HepG2 (cell line): ENCODE measurements around the gene MPHOSPH8. TPM values are rescaled to one million over a fixed set of nuclear protein-coding genes. Genes with fewer than 3 reads are reported as not detected.

Experiments
- ATF4 ChIP-seq, 2 experiments: fragments of 450-650 bp in 1 of 2; sonication (generic) in 1 of 2; formaldehyde crosslinking; IDR thresholded peaks; 2 replicates each; pipeline versions ENCODE4 v1.5.0 to v1.8.0; 2020 to 2022; ENCODE audit warnings: mild to moderate bottlenecking in 1 of 2, missing genetic modification reagents in 1 of 2
- BRD4 ChIP-seq: sonication (generic); formaldehyde crosslinking; IDR thresholded peaks from 2 replicates; pipeline ENCODE4 v1.4.0; 2020; ENCODE audit warnings: missing genetic modification reagents
- GABPA ChIP-seq, 2 experiments: IDR thresholded peaks; 2 replicates each; pipeline ENCODE4 v1.6.1; 2011 to 2016; ENCODE audit warnings: low read depth in 2 of 2, low read length in 1 of 2, missing biosample characterization in 1 of 2, missing genetic modification characterization in 1 of 2
- HDAC2 ChIP-seq: sonication (generic); formaldehyde crosslinking; IDR thresholded peaks from 2 replicates; pipeline ENCODE4 v1.4.0; 2020; ENCODE audit warnings: missing genetic modification reagents
- HOXA3 ChIP-seq: sonication (generic); formaldehyde crosslinking; IDR thresholded peaks from 2 replicates; pipeline ENCODE4 v1.5.0; 2020; ENCODE audit warnings: missing genetic modification reagents
- IKZF5 ChIP-seq: IDR thresholded peaks from 2 replicates; pipeline ENCODE4 v1.6.1; 2018; ENCODE audit warnings: missing genetic modification reagents, mild to moderate bottlenecking, missing compliant biosample characterization
- MEIS1 ChIP-seq: sonication (generic); formaldehyde crosslinking; IDR thresholded peaks from 2 replicates; pipeline ENCODE4 v1.9.0; 2021; ENCODE audit warnings: mild to moderate bottlenecking, missing genetic modification reagents, moderate library complexity, borderline replicate concordance
- PBX3 ChIP-seq: sonication (generic); formaldehyde crosslinking; IDR thresholded peaks from 2 replicates; pipeline ENCODE4 v1.8.1; 2023; ENCODE audit warnings: missing genetic modification reagents, inconsistent platforms, borderline replicate concordance
- POLR2G ChIP-seq: fragments of 200-400 bp; formaldehyde crosslinking; IDR thresholded peaks from 2 replicates; pipeline ENCODE4 v1.6.1; 2018; ENCODE audit warnings: mild to moderate bottlenecking, low read depth, low read length, moderate library complexity
- RBFOX2 ChIP-seq: fragments of 200-400 bp; formaldehyde crosslinking; IDR thresholded peaks from 2 replicates; pipeline ENCODE4 v1.6.1; 2017; ENCODE audit warnings: low read depth, mild to moderate bottlenecking, low read length
- SALL2 ChIP-seq: sonication (generic); formaldehyde crosslinking; IDR thresholded peaks from 2 replicates; pipeline ENCODE4 v1.8.1; 2023; ENCODE audit warnings: mild to moderate bottlenecking, missing genetic modification reagents, inconsistent platforms
- SKI ChIP-seq: fragments of 450-650 bp; IDR thresholded peaks from one replicate; pipeline ENCODE4 v1.6.1; 2018; ENCODE audit warnings: mild to moderate bottlenecking; ENCODE audit not compliant: partially characterized antibody
- ZBTB14 ChIP-seq: sonication (generic); formaldehyde crosslinking; IDR thresholded peaks from 2 replicates; pipeline ENCODE4 v1.4.0; 2020; ENCODE audit warnings: missing genetic modification reagents
- ZBTB2 ChIP-seq: sonication (generic); formaldehyde crosslinking; IDR thresholded peaks from 2 replicates; pipeline ENCODE4 v1.8.0; 2022; ENCODE audit warnings: low read depth, missing genetic modification reagents
- ZFP36L2 ChIP-seq: sonication (generic); formaldehyde crosslinking; IDR thresholded peaks from 2 replicates; pipeline ENCODE4 v1.4.0; 2020; ENCODE audit warnings: missing genetic modification reagents
- ZNF20 ChIP-seq: sonication (generic); formaldehyde crosslinking; IDR thresholded peaks from 2 replicates; pipeline ENCODE4 v1.4.0; 2020; ENCODE audit warnings: mild to moderate bottlenecking, moderate library complexity, missing genetic modification reagents
- ZNF574 ChIP-seq: sonication (generic); formaldehyde crosslinking; IDR thresholded peaks from 2 replicates; pipeline ENCODE4 v1.4.0; 2020; ENCODE audit warnings: missing genetic modification reagents
- ZNF746 ChIP-seq: sonication (generic); formaldehyde crosslinking; IDR thresholded peaks from 2 replicates; pipeline ENCODE4 v1.8.0; 2022; ENCODE audit warnings: mild to moderate bottlenecking, missing genetic modification reagents
- ZNF766 ChIP-seq: sonication (generic); formaldehyde crosslinking; IDR thresholded peaks from 2 replicates; pipeline ENCODE4 v1.5.0; 2020; ENCODE audit warnings: missing genetic modification reagents, borderline replicate concordance
- ZNF878 ChIP-seq: sonication (generic); formaldehyde crosslinking; IDR thresholded peaks from 2 replicates; pipeline ENCODE4 v1.8.1; 2023; ENCODE audit warnings: mild to moderate bottlenecking, missing genetic modification reagents, moderate library complexity
- polyA plus RNA-seq, 8 experiments: library from polyadenylated mRNA; depleted of rRNA in 3 of 8; stranded (reverse) in 7 of 8; unstranded in 1 of 8; fragments of >200 nt; fragmentation: Illumina TruSeq in 4 of 8; extraction: Trizol in 4 of 8; gene quantifications; 2 replicates each; pipeline versions ENCODE4 v1.2.1 to v1.2.3, GENCODE V29; 2011 to 2016; ENCODE audit warnings: low read depth in 4 of 8, missing spikeins in 1 of 8, mixed read lengths in 1 of 8; ENCODE audit not compliant: insufficient read depth in 1 of 8
- total RNA-seq, 5 experiments: library from RNA; depleted of rRNA; stranded (reverse); fragments of >200 nt; fragmentation: Illumina TruSeq; extraction: Trizol; gene quantifications; 2 replicates each; pipeline ENCODE4 v1.2.3, GENCODE V29; 2016; ENCODE audit warnings: low read depth in 1 of 5

Gene MPHOSPH8
- total and polyA plus RNA-seq, 2 of the 13 experiments (the other 11 are each of a cell fraction or from before 2014, with no cell fraction given): 17.3 to 20.9 TPM

GRCh38 chr13:19586904-19587634 is 46.4 kb upstream of the MPHOSPH8 start (continued):
- TF ChIP-seq ZNF20 (CRISPR knock-in tag) (no peak), ATF4 (CRISPR knock-in tag; IDR thresholded peaks at IDR 0.05) (0 out of 4 replicates have a peak, but pooled peaks of 1 of the 2 experiments have one; percentile 11), PBX3 (CRISPR knock-in tag) (no peak), RBFOX2 (0 out of 2 replicates have a peak, but pooled peaks have one; percentile 21), ZNF746 (CRISPR knock-in tag) (no peak), HDAC2 (no peak), IKZF5 (0 out of 2 replicates have a peak, but pooled peaks have one; percentile 50), ZBTB14 (CRISPR knock-in tag) (no peak), ZNF766 (CRISPR knock-in tag) (no peak), ZBTB2 (0 out of 2 replicates have a peak, but pooled peaks have one; percentile 45), GABPA (IDR thresholded peaks at IDR 0.05; ENCODE audit: low read depth, low read length) (peak; percentile 83), GABPA (CRISPR knock-in tag; IDR thresholded peaks at IDR 0.05; ENCODE audit: low read depth) (peak; percentile 94), SALL2 (no peak), MEIS1 (CRISPR knock-in tag) (no peak), ZNF574 (CRISPR knock-in tag) (peak; percentile 57; the same call in 1 of the 2 replicates), ZNF878 (CRISPR knock-in tag) (0 out of 2 replicates have a peak, but pooled peaks have one; percentile 21), HOXA3 (CRISPR knock-in tag) (peak; percentile 35; the same call in 1 of the 2 replicates), ZFP36L2 (CRISPR knock-in tag) (no peak), BRD4 (CRISPR knock-in tag) (no peak), POLR2G (peak; percentile 61), SKI (no peak)
